Activated B cell treated with CpG ODN at 0.5 μM for 24 hours (primary cell): Measurements from ENCODE around the gene PFDN5. TPM values are rescaled to one million over a fixed set of nuclear protein-coding genes. Genes with fewer than 3 reads are reported as not detected.

Experiments used
- ATAC-seq: fragments of 200-7000 bp; cut with Tn5 transposase; one replicate; pipeline ENCODE4 v1.10.0; 2021; ENCODE audit warnings: low read depth, mild to moderate bottlenecking, moderate library complexity
- CTCF ChIA-PET: fragments of 350-600 bp; sonication (Branson Sonifier 250); formaldehyde crosslinking; loops from one replicate; lab custom pipeline; 2021; ENCODE audit warnings: antibody characterized with exemption; lab: Charles Lee
- POLR2A ChIA-PET: fragments of 350-600 bp; sonication (Branson Sonifier 250); formaldehyde crosslinking; loops from one replicate; lab custom pipeline; 2021; ENCODE audit warnings: antibody characterized with exemption; lab: Charles Lee
- DNase-seq: peaks from one replicate; pipeline ENCODE4 v3.0.0; 2022
- H3K27ac Mint-ChIP-seq: one replicate; pipeline ENCODE4 v1.8.0; 2020; ENCODE audit warnings: mixed read lengths
- H3K27me3 Mint-ChIP-seq: one replicate; pipeline ENCODE4 v1.8.0; 2021; ENCODE audit warnings: mixed read lengths
- H3K36me3 Mint-ChIP-seq: one replicate; pipeline ENCODE4 v1.8.0; 2021; ENCODE audit warnings: low read depth, mixed read lengths
- H3K4me1 Mint-ChIP-seq: one replicate; pipeline ENCODE4 v1.8.0; 2021; ENCODE audit warnings: mixed read lengths
- H3K4me3 Mint-ChIP-seq: one replicate; pipeline ENCODE4 v1.8.0; 2020; ENCODE audit warnings: mild to moderate bottlenecking, mixed read lengths
- H3K9me3 Mint-ChIP-seq: one replicate; pipeline ENCODE4 v1.8.0; 2020; ENCODE audit warnings: mixed read lengths
- intact Hi-C: fragments of 100-400 bp; cut with micrococcal nuclease; formaldehyde crosslinking; loops from one replicate; pipeline ENCODE4 v1.15.1; 2024
- total RNA-seq: library from RNA; stranded (reverse); gene quantifications from 2 replicates; pipeline ENCODE4 v1.2.3, GENCODE V29; 2022
- TF ChIP-seq, protein P1 (sequence below): fragments of 200-600 bp; IDR thresholded peaks from one replicate; pipeline ENCODE4 v1.8.0; 2022; ENCODE audit warnings: antibody characterized with exemption, mild to moderate bottlenecking

The PFDN5 gene
- total RNA-seq, 1 donor from 2014 or later: 486 TPM

DNA sequence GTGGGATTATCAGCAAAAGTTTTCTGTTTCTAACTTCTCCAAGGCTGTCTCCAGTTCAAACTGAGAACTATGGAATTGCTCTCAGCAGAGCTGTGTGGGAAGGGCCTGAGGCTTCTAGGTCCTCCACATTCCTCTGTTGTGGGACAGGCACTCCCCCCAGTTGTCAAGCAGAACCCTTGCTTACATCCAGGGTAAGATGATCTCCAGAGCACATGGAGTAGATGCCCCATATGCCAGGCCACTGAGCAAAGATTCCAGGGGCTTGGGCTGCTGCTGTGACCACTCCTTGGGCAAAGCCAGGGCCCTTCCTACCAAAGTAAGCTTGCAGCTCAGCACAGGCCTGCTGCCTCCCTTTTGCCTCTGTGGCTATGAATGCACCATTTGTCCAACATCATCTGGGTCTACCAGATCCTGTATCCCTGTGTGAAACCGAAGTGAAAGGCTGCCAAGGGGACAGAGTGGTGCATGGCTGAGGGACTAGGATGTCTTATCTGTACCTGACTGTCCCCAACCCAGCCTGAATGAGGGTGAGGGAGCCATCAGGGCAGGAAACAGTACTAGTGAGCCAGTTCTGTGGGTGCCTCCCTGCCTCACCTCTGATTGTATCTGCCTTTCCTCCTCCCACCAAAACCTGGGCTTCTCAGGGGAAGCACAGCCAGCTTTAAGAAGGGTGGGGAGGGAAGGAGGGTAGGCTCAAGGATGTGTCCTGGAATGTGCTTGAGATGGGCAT lies 40.4 kb upstream of the PFDN5 start:
- DNase-seq: no peak
- TF ChIP-seq, protein P1, sequence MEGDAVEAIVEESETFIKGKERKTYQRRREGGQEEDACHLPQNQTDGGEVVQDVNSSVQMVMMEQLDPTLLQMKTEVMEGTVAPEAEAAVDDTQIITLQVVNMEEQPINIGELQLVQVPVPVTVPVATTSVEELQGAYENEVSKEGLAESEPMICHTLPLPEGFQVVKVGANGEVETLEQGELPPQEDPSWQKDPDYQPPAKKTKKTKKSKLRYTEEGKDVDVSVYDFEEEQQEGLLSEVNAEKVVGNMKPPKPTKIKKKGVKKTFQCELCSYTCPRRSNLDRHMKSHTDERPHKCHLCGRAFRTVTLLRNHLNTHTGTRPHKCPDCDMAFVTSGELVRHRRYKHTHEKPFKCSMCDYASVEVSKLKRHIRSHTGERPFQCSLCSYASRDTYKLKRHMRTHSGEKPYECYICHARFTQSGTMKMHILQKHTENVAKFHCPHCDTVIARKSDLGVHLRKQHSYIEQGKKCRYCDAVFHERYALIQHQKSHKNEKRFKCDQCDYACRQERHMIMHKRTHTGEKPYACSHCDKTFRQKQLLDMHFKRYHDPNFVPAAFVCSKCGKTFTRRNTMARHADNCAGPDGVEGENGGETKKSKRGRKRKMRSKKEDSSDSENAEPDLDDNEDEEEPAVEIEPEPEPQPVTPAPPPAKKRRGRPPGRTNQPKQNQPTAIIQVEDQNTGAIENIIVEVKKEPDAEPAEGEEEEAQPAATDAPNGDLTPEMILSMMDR: no peak
- intact Hi-C loops: no loop called here
- Mint-ChIP-seq H3K4me1 (peaks cover 68% of the 10 kb centered on the region), H3K36me3 (peaks cover 18% of the 10 kb centered on the region), H3K4me3 (no peak overlapping the region), H3K27me3 (no peaks in the 10 kb centered on the region), H3K27ac (peak overlapping the region; percentile 91), H3K9me3 (no peaks in the 10 kb centered on the region)
- ChIA-PET CTCF (interaction anchor here (1.0 to 4.4 kb wide), 3 partner anchors 13 to 86 kb away, joined by 3 to 27 read pairs (median 4); partner anchors contain the start of gene ESPL1), POLR2A (interaction anchor here (2.6 to 5.6 kb wide), 2 partner anchors 13 to 40 kb away, joined by 6 to 39 read pairs; partner anchors contain the start of genes ESPL1 and PFDN5)
- no peak for ATAC-seq

DNA sequence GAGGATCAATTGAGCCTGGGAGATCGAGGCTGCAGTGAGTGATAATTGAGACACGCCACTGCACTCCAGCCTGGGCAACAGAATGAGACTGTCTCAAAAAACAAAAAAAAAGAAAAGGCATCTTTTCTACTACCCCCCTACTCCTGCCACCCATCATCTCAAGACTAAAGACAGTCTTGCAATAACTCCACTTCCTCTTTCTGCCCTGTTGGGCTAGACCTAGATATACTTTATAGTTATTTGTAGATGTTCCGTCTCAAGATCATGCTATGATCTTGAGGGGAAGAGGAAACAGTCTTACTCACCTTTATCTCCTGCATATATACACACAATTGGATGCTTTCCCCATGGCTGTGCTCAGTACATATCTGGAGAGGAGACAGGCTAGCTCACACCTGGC lies 39.3 kb upstream of the PFDN5 start:
- ChIA-PET CTCF (interaction anchor here (1.3 to 2.2 kb wide), 2 partner anchors 11 to 42 kb away, joined by 3 to 9 read pairs; partner anchors contain the start of gene ESPL1), POLR2A (interaction anchor here (0.6 to 5.6 kb wide), 4 partner anchors 12 to 217 kb away, joined by 3 to 39 read pairs (median 6); partner anchors contain the start of gene ESPL1)
- TF ChIP-seq, protein P1: no peak
- Mint-ChIP-seq H3K4me3 (peak overlapping the region; percentile 67), H3K27me3 (no peaks in the 10 kb centered on the region), H3K36me3 (peaks cover 18% of the 10 kb centered on the region), H3K9me3 (no peaks in the 10 kb centered on the region), H3K4me1 (peaks cover 68% of the 10 kb centered on the region), H3K27ac (peak overlapping the region; percentile 91)
- ATAC-seq (peak; percentile 77), DNase-seq (no peak)
- intact Hi-C loops: loop anchor here (1.0 to 2.0 kb wide), 6 partner anchors 12 to 75 kb away; partner anchors contain the start of genes AAAS, CSAD, ESPL1 and PFDN5

DNA sequence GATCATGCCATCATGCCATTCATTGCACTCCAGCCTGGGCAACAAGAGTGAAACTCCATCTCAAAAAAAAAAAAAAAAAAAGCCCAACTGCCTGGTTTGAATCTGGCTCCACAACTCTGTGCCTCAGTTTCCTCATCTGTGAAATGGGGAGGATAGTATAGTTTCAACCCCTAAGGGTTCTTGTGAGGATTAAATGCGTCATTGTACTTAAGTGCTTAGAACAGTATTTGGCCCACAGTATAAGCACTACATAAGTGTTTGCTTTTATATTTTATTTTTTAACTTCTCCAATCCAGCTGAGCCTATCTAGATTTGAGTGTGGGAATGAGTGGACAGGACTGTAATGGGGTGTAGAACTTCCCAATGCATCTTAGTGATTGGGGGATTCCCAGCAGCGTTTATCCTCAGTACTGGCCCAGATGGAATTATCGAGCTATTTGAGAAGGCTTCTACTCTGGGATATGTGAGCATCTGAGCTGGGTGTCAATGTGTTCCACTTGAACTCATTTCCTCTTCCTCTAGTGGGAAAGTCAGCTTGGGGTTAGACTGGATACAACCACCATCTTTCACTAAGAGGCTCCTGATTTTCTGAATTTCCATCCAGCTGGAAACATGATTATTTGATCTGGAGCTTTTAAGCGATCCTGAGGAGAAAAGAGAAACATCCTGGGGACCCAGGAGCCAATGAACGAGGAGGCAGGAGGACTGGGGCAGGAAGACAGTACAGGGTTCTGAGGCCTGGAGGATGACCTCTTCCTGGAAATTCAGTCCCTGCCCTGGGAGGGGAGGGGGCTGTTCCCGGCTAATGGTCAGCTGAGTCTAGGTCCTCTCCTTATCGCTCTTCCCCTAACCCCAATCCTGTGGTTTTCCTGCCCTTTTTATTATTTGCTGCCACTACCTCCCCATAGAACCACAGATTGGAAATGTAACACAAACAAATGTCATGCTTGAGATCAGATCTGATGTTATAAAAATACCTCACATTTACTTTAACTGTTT lies 36.5 kb upstream of the PFDN5 start:
- H3K27ac Mint-ChIP-seq: peak overlapping the region; percentile 77
- DNase-seq (no peak), ATAC-seq (no peak)
- H3K27me3 Mint-ChIP-seq: no peaks in the 10 kb centered on the region
- POLR2A ChIA-PET: interaction anchor here (0.5 to 5.6 kb wide), 2 partner anchors 9 to 24 kb away, joined by 3 to 39 read pairs; partner anchors contain the start of gene ESPL1
- no peaks in the 10 kb centered on the region for H3K9me3 Mint-ChIP-seq
- TF ChIP-seq, protein P1: no peak
- H3K4me3 Mint-ChIP-seq: no peak overlapping the region
- CTCF ChIA-PET: no interaction called here
- intact Hi-C loops: no loop called here
- H3K4me1 Mint-ChIP-seq: peaks cover 46% of the 10 kb centered on the region
- H3K36me3 Mint-ChIP-seq: peaks cover 11% of the 10 kb centered on the region

DNA sequence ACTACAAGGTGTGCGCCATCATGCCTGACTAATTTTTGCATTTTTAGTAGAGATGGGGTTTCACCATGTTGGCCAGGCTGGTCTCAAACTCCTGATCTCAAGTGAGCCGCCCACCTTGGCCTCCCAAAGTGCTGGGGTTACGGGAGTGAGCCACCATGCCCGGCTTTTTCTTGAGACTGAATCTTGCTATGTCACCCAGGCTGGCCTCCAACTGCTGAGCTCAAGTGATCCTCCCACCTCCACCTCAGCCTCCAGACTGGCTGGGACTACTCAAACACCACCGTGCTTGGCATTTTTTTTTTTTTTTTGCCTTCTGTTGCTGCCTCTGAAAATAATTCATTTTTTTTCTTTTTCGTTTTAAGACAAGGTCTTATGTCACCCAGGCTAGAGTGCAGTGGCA lies 35.5 kb upstream of the PFDN5 start:
- peaks cover 39% of the 10 kb centered on the region for H3K4me1 Mint-ChIP-seq
- ATAC-seq (no peak), DNase-seq (no peak)
- no peaks in the 10 kb centered on the region for H3K27me3 Mint-ChIP-seq
- H3K27ac Mint-ChIP-seq: no peak overlapping the region
- ChIA-PET CTCF (no interaction called here), POLR2A (interaction anchor here (0.7 kb wide), 4 partner anchors 11 to 1870 kb away, joined by 3 to 11 read pairs (median 4); no protein-coding TSS in a partner anchor)
- TF ChIP-seq, protein P1: no peak
- intact Hi-C loops: no loop called here
- H3K4me3 Mint-ChIP-seq: no peak overlapping the region
- H3K9me3 Mint-ChIP-seq: no peaks in the 10 kb centered on the region
- H3K36me3 Mint-ChIP-seq: peaks cover 3% of the 10 kb centered on the region
